ENCODE results near the gene ROS1. TPM values are rescaled to one million over a fixed set of nuclear protein-coding genes. Genes with fewer than 3 reads are reported as not detected.

The ROS1 gene
- total RNA-seq, 1 donor from 2014 or later = not detected

DNA sequence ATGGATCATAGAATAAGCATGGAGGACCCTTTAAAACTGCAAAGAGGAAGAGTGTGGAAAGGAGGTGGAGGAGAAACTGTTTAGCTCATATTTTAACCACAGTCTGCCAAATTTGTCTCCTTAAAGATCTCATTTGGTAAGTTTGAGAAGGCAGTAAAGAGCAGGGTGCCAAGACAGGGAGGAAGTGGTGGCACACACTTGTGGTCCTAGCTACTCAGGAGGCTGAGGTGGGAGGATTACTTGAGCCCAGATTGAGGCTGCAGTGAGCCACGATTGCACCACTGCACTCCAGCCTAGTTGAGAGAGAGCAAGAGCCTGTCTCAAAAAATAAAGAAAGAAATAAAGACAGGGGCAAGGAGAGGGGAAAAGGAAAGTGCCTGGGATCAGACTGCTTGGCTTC lies 39.9 kb upstream of the ROS1 start:
- DNase-seq (ENCODE audit: low spot score) = no peak
- no peak overlapping the region for H3K4me3 ChIP-seq
- Mint-ChIP-seq H3K36me3 (no peaks in the 10 kb centered on the region), H3K27me3 (ENCODE audit: insufficient read depth, low read depth) (no peaks in the 10 kb centered on the region), H3K4me1 (no peaks in the 10 kb centered on the region), H3K27ac (no peak overlapping the region), H3K4me3 (no peak overlapping the region), H3K9me3 (no peaks in the 10 kb centered on the region)
- no peak overlapping the region for H3K27ac ChIP-seq
- no peaks in the 10 kb centered on the region for H3K36me3 ChIP-seq
- TF ChIP-seq EZH2phosphoT487 (IDR thresholded peaks at IDR 0.05) (no peak), EZH2 (IDR thresholded peaks at IDR 0.05) (no peak)
- TF ChIP-seq, protein P1, sequence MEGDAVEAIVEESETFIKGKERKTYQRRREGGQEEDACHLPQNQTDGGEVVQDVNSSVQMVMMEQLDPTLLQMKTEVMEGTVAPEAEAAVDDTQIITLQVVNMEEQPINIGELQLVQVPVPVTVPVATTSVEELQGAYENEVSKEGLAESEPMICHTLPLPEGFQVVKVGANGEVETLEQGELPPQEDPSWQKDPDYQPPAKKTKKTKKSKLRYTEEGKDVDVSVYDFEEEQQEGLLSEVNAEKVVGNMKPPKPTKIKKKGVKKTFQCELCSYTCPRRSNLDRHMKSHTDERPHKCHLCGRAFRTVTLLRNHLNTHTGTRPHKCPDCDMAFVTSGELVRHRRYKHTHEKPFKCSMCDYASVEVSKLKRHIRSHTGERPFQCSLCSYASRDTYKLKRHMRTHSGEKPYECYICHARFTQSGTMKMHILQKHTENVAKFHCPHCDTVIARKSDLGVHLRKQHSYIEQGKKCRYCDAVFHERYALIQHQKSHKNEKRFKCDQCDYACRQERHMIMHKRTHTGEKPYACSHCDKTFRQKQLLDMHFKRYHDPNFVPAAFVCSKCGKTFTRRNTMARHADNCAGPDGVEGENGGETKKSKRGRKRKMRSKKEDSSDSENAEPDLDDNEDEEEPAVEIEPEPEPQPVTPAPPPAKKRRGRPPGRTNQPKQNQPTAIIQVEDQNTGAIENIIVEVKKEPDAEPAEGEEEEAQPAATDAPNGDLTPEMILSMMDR (IDR thresholded peaks at IDR 0.05) = no peak
- H3K4me1 ChIP-seq = no peaks in the 10 kb centered on the region
- no peaks in the 10 kb centered on the region for H3F3A ChIP-seq (ENCODE audit: low read depth)
- H3K27me3 ChIP-seq = no peaks in the 10 kb centered on the region
- H4K20me1 ChIP-seq (ENCODE audit: low read depth) = no peaks in the 10 kb centered on the region
- H2AFZ ChIP-seq (replicated peaks) = no peak overlapping the region
- H3K4me2 ChIP-seq = no peak overlapping the region
- no peak overlapping the region for H3K9ac ChIP-seq
- H3K9me3 ChIP-seq (ENCODE audit: low read depth) = no peaks in the 10 kb centered on the region
- no peaks in the 10 kb centered on the region for H3K79me2 ChIP-seq (ENCODE audit: low read depth)

DNA sequence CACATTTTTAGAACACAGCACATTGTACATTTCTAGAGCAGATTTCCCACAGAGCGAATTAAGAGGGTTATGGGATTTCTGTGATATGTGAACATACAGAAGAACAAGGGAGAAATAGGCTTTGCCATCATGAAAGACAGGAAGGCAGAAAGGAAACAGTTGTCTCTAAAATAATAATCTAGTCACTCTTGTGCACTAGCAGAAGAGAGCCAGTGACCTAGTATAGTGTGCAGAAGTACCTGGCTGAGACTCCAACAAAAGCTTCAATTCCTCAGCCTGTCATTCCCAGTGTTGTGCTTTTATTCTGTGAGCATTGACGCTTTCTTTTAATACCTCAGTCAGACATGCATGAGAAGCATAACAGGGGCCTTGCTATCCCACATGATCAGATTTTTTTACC lies 39.0 kb upstream of the ROS1 start:
- H3K27ac ChIP-seq = no peak overlapping the region

DNA sequence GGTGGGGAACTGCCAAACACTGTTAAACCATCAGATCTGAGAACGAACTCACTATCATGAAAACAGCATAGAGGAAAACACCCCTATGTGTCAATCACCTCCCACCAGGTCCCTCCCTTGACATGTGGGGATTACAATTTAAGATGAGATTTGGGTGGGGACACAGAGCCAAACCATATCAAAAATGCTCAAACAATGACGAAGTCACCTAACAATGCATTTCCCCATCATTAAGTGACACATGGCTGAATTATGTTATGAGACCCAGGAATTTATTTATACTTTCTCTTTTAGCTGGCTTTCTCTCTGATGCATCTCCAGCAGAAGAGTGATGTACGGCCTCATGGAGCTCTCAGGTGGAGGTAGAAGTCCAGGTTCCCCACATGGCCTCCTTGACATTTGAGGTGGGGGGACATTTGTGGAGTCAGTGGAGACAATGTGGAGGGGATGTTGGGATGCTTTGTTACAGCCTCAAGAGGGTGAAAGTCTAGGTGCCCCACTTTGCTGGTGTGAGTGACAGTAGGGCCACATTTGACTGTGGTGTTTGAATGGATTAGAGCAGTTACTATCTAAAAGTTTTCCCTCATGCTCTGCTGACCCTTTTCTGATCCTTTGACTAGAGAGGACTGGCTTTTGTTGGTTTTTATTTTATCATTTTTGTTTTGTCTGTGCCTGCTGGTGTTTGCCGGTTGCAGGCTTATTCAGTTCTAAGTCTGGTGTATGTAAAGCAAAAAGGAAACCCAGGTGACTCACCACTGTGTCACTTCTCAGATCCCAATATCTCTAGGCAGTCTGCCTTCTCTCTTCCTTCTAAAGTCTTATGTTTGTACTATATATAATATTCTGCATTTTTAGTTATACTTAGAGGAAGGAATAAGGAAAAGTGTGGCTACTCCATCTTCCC lies 38.3 kb upstream of the ROS1 start:
- TF ChIP-seq EZH2phosphoT487 (IDR thresholded peaks at IDR 0.05) = no peak
- TF ChIP-seq, protein P1 (IDR thresholded peaks at IDR 0.05) = no peak
- no peak for TF ChIP-seq EZH2 (IDR thresholded peaks at IDR 0.05)
- Mint-ChIP-seq H3K4me1 (no peaks in the 10 kb centered on the region), H3K36me3 (no peaks in the 10 kb centered on the region), H3K9me3 (no peaks in the 10 kb centered on the region), H3K27ac (no peak overlapping the region), H3K4me3 (no peak overlapping the region), H3K27me3 (ENCODE audit: insufficient read depth, low read depth) (no peaks in the 10 kb centered on the region)
- Histone ChIP-seq H3K27me3 (no peaks in the 10 kb centered on the region), H2AFZ (replicated peaks) (no peak overlapping the region), H3K27ac (no peak overlapping the region), H3K36me3 (no peaks in the 10 kb centered on the region), H3F3A (ENCODE audit: low read depth) (no peaks in the 10 kb centered on the region), H4K20me1 (ENCODE audit: low read depth) (no peaks in the 10 kb centered on the region), H3K4me2 (no peak overlapping the region), H3K79me2 (ENCODE audit: low read depth) (no peaks in the 10 kb centered on the region), H3K9me3 (ENCODE audit: low read depth) (no peaks in the 10 kb centered on the region), H3K9ac (no peak overlapping the region), H3K4me1 (no peaks in the 10 kb centered on the region), H3K4me3 (no peak overlapping the region)
- DNase-seq (ENCODE audit: low spot score) = no peak

More for the DNA sequence above, 39.0 kb upstream of the ROS1 start:
- Histone ChIP-seq H3K4me3 (no peak overlapping the region), H3K9ac (no peak overlapping the region), H3F3A (ENCODE audit: low read depth) (no peaks in the 10 kb centered on the region), H3K4me2 (no peak overlapping the region), H4K20me1 (ENCODE audit: low read depth) (no peaks in the 10 kb centered on the region), H3K9me3 (ENCODE audit: low read depth) (no peaks in the 10 kb centered on the region), H3K27me3 (no peaks in the 10 kb centered on the region), H3K36me3 (no peaks in the 10 kb centered on the region), H3K79me2 (ENCODE audit: low read depth) (no peaks in the 10 kb centered on the region), H2AFZ (replicated peaks) (no peak overlapping the region), H3K4me1 (no peaks in the 10 kb centered on the region)
- no peak for TF ChIP-seq EZH2 (IDR thresholded peaks at IDR 0.05)
- TF ChIP-seq, protein P1 (IDR thresholded peaks at IDR 0.05) = no peak
- no peaks in the 10 kb centered on the region for H3K9me3 Mint-ChIP-seq
- H3K27ac Mint-ChIP-seq = no peak overlapping the region
- no peak for DNase-seq (ENCODE audit: low spot score)
- no peaks in the 10 kb centered on the region for H3K4me1 Mint-ChIP-seq
- H3K36me3 Mint-ChIP-seq = no peaks in the 10 kb centered on the region
- no peaks in the 10 kb centered on the region for H3K27me3 Mint-ChIP-seq (ENCODE audit: insufficient read depth, low read depth)
- no peak overlapping the region for H3K4me3 Mint-ChIP-seq

All from neural progenitor cell (in vitro differentiated cells).